GM21737 (cell line): Measurements from ENCODE around the gene ZEB1.

ENCODE experiments used
- ATAC-seq: cut with Tn5 transposase; IDR thresholded peaks from one replicate; pipeline ENCODE4 v1.9.1; 2021; ENCODE audit warnings: mild to moderate bottlenecking, moderate library complexity; ENCODE audit not compliant: unreplicated experiment

ZEB1 gene

DNA sequence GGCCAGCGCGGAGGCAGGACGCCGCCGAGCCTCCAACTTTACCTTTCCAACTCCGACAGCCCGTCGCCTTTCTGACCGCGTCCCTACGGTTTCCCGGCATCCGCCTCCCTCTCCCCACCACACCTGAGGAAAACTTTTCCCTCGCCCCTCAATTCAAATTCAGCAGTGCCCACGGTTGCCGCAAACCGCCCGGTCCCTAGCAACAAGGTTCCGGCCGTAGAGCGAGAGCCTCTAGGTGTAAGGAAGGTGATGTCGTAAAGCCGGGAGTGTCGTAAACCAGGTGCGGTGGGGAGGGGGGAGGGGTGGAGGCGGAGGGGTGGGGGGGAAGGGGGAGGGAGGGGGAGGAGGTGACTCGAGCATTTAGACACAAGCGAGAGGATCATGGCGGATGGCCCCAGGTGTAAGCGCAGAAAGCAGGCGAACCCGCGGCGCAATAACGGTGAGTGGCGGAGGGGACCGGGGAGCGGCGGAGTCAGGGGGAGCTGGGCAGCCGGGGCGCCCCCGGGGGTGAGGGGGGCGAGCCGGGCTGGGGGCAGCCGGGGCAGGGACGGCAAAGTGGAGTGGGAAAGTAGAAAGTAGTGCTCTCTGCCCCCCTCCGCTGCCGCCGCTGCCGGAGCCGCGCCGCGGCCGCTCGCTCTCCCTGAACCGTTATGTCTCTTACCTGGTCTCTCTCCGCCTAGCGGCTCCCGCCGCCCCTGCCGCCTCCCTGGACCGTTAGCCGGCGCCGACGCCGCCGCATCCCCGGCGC, at the start of gene ZEB1:
ZEB1 (plus strand) TSS at position 363 of the 748 bp plus-strand sequence; CDS start at position 382, 19 bp downstream.
- ATAC-seq = peak; percentile 36

DNA sequence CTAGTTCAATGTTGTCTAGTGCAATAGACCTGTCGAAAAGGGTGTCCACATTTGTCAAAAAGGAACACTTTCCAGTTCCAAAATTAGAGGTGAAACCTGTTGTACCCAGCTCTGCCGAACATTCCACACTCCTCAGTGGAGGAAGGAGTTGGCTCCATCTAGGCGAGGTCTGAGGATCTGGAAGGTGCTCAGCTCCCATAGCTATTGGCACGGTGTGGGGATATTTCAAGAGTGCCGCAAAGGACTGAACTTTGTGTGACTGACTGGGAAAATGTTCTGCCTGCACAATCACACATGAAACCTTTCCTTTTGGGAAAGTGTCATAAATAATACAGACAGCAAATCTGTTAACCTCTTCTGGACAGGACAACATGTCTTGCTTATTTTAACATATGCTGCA, 48.1 kb upstream of the ZEB1 start:
- no peak for ATAC-seq

DNA sequence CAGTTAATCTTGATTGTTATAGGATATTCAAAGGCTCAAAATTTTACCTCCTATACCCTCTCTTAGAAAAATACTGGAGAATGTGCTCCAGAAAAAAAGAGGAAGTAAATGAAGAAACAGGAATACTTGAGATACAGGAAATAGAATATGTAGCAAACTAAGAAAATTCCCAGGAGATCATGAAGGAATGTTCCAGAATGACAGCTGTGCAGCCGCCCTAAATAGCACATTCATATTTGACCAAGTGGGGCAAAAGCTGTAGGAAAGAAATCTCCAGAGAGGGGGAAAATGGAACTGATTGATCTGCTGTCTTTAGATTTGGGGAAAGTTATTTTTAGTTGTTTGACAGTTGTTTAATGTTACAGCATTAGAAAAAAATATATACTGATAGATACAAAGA, 46.2 kb upstream of the ZEB1 start:
- ATAC-seq = no peak

DNA sequence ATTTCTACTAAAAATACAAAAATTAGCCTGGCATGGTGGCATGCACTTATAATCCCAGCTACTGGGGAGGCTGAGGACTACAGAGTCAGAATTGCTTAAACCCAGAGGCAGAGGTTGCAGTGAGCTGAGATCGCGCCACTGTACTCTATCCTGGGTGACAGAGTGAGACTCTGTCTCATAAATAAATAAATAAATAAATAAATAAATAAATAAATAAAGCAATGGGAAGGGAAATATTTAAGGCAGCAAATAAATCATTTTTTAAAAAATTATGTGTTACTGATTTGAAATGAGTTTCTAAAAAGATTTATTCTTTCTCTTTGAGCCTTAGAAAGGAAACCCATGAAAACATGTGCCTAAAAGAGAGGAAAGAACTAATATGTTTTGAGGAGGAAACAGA, 45.2 kb upstream of the ZEB1 start:
- ATAC-seq = no peak

DNA sequence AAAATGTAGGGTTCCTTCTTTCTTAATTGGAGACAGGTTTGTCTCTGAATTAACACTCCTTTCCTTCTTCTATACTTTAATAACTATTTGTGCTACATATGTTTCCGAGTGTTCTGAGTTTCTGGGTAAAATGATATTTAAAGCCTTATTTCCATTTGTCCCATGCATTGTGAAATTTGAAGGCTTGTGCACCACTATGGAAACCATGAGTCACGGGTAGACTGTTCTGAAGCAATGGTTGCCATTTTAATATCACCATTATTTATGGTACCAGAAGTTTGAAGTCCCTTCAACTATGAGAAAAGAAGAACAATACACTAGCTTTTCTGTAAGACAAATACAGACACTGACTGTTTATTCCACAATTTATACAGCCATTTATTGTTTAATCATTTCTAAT, 44.7 kb upstream of the ZEB1 start:
- ATAC-seq = no peak

DNA sequence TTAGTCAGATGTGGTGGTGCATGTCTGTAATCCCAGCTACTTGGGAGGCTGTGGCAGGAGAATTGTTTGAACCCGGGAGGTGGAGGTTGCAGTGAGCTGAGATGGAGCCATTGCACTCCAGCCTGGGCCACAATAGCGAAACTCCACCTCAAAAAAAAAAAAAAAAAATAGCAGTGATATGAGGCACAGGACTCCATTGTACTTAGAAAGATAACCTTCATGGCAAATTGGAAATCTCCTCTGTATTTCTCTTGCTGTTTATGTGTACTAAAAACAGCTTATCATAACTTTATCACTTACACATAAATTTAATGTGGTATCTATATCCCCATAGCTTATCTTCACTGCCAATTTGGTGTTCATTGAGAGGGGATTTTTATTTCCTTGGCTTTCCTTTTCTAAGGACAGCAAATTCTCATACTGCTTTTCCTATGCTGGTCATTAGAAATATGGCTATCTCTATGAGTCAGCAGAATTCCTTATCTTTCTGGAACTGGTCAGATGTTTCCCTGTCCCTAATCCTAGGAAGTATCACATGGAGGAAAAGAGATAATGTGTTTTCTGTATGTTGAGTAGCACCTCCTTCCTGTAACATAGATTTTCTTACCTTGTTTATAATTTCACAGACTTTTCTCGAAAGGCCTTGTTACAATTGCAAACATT, 40.6 kb upstream of the ZEB1 start:
- no peak for ATAC-seq

DNA sequence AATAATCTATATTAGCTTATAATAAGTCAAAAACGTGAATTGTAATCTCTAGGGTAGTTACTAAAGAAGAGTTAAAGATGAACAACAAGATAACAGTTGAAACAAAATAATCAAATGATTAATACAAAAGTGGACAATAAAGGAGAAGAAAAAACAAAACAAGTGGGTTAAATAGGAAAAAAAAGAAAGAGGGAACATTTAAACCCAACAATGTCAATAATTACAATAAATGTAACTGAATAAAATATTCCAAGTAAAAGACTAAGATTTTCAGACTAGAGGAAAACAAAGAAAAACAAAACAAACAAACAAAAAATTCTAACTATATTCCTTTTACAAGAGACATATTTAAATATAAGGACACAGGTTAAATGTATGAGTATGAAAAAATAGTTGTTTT, 38.0 kb upstream of the ZEB1 start:
- ATAC-seq = no peak

DNA sequence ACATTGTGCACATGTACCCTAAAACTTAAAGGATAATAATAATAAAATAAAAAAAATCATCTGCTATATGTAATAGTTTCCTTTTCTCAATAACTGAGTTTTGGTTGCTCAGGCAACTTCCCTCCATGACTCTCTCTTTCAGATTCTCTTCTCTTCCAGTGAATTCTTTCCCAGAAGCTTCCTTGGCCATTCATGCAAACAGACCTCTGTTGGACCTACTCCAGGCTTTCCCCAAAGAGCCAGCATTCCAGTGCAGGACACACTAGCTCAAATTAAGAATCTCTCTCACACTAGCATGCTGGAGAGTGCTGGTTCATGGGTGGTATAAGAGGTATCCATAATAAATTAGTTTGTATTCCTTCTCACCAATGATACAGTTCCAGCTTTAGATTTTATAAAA, 31.0 kb upstream of the ZEB1 start:
- no peak for ATAC-seq

DNA sequence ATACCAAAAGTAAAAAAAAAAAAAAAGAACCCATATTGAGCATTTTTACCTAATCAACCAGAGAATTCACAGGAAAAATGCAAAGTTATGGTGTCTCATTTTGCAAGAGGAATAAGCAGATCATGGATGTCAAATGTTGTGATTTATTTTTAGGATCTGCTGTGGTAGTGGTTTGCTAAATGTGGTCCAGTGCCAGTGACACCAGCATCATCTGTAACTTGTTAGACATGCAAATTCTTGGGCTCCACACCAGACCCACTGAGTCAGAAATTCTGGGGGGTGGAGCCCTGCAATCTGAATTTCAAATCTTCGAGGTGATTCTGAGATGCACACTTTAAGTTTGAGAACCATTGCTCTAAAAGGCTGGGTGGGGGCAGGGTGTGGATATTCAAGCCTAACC, 30.1 kb upstream of the ZEB1 start:
- no peak for ATAC-seq

DNA sequence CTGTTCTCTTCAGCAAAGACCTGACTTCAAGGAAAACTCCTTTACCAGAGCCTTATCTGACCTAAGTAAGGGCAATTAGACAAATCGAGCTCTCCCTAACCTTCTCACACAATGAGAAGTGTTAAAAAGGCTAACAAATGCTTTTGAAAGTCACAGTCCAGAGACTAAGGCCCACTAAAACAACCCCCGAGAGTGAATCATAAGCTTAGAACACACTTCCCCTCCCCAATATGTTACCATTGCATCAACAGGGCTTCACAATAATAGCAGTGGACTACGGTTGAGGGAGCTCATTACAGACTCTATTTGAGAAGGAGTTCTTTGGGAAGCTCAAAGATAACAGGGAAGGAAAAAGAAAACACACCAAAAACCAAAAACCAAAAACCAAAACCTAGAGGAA, 28.6 kb upstream of the ZEB1 start:
- ATAC-seq = no peak

DNA sequence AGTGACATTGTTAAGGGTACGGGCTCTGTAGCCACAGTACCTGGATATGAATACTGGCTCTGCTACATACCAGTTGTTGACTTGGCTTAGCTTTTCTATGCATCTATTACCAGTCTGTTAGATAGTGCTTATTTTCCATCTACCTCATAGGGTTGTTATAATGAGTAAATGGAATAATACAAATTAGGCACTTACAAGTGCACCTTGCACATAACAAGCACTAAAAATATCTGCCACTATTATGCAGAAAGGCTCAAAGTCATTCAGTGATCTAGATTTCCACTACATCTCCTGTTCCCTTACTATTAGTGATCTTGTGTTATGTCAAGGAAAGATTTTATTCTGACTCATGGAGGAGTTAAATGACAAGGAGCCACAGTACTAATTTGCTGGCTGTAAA, 27.9 kb upstream of the ZEB1 start:
- no peak for ATAC-seq

DNA sequence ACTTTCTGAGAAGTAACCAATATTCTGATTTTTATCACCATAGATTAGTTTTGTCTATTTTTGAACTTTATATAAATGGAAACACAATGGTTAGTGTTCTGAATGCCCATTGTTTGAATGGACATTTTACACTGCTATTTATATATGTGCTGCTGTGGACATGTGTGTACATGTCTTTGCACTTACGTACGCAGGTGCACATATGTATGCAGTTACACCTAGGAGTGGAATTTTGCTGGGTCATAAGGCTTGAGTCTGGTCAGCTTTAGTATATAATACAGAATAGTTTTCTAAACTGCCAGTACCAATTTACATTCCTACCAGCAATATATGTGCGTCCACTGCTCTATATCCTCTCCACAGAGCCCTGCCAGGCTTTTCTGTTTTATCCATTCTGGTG, 24.5 kb upstream of the ZEB1 start:
- no peak for ATAC-seq

DNA sequence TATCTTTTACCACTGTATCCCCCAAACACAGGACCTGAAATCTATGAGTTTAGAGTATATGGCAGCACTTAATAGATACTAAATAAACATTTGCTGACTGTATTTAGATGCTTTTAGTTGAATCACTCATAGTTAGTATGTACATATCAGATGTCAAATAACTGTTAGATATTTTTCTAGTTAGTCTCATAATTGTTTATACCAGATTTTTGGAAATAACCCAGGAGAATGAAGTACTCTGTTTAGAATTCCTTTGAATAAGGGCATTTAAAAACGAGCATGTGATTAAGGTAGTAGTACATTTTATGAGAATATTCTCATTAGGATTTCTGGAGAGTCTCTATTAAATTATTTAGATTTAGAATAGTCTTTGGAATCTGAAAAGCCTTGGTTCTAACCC, 22.3 kb upstream of the ZEB1 start:
- ATAC-seq = no peak

DNA sequence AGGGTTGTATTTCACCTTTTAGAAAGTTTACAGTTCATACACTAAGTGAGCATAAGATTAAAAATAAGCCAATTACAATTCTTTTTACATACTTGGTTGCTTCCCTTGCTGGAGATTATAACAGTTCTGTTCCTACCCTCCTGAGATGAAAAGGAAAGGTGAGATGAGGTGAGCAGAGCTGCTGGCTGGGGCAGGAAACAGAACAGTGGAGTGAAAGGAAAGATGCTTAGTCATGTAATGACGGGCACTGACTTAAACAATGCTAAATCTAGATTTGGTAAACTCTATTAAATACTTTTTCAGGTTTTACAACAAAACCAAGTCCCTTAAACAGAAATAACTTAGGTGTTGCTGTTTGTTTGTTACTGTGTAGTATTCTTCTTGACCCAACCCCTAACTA, 19.9 kb upstream of the ZEB1 start:
- ATAC-seq = no peak

DNA sequence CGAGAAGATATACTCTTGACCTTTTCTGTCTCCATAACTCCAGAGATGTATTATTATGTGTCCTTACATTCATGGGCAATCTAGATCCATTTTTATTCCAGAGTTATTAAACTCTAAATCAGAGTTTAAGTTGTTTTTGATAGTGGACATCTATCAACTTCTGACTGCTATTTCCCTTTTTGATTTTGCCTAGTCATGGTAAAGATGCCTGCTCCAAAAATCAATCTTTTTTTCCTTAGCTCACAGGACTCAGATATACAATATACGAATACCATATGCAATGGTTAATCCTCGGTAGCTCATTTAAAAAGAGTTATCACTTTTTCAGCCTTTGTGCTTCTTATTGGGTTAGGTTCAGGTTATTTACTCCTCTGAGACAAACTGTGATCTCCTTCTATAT, 15.8 kb upstream of the ZEB1 start:
- no peak for ATAC-seq

DNA sequence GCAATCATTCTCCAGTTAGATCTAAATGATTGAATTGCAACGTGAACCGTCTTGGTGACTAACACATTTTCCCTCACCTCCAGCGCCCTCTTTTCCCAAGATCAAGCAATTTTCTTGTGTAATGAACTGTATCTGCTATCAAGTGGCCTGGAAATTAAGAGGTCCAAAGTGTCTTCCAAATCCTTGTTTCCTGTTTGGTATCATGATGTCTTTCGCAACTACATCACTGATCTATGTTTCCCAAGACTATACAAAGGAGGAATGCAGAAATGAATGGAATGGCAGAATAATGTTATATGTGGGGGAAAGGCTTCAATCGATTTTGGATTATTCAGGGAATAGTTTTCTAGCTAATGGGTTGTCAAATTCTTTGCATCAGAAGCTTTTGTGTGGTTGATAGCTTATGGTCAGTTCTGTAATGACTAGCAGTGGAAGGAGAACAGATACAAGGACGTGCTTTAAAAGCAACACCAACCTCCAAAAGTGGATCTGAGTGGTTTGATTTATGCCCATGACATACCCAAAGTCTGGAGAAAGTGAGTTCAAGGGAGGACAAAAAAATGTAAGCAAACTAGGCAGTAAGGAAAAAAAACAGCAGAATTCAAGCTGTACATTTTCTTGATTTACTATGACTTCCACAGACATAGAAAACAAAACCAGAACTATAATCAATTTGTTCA, 14.6 kb upstream of the ZEB1 start:
- no peak for ATAC-seq

DNA sequence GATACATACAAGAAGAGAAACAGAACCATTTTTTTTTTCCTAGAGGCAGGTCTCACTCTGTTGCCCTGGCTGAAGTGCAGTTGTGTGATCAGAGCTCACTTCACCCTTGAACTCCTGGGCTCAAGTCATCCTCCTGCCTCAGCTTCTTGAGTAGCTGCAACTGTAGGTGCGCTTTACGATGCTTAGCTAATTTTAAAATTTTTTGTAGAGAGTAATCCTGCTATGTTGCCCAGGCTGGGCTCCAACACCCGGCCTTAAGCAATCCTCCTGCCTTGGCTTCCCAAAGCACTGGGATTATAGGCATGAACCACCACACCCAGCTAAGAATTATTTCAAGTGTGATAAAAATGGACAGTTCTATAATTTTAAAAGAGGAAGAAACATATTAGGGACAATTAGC, 5.6 kb upstream of the ZEB1 start:
- ATAC-seq = no peak

DNA sequence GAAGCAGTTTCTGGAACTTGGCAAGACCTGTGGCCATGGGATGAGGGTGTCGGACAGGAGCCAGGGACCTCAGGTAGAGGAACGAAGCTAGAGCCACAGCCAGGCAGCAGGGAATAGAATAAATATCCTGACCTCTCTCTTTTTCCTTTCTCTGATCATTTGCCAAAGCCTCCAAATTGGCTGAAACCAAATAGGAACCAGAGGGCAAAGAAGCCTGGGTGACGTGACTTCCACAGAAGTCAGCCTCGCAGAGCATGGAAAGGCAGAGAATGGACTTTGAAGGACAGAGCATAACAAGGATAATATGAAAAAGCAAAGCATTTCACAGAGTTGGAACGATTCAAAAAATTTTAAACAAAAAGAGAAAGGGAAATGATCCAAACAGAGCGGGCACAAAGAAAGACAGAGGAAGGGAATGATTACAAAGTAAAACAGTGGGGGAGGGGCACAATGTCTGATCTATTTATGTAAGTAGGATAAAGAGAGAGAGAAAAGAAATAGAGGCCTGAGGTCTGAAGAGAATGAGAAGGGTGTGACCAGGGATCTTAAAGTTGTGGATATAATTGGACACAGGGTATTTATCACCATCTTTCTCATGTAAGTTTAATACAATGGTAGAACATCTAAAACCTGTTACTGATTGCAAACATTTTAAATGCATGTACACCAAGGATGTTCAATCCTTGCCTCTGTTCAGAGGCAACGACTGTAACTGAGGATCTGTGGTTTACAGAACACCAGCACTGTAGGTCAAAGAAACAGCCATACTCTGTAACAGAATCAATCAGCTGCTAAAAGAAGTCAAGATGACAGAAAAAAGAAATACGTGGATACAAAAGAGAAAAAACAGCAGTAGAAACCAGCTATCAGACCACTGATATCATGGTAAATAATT, 4.5 kb upstream of the ZEB1 start:
- no peak for ATAC-seq

DNA sequence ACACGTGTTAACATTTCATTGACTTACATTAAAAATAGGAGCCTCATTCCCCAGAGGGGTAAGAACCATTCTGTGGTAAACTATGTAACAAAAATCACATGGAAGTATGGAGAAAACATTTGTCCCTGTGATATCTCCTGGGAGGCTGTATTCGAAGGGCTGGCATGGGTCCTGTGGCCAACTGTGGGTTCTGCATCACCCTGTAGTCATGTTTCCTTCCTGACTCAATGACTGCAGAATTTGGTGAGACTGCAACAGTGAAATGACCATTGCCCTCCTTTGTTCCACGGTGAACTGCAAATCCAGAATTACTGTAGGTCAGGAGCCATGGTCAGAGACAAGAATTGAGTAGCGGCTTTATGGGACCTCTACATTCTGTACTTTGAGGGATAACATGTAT, 3.6 kb upstream of the ZEB1 start:
- ATAC-seq = no peak

DNA sequence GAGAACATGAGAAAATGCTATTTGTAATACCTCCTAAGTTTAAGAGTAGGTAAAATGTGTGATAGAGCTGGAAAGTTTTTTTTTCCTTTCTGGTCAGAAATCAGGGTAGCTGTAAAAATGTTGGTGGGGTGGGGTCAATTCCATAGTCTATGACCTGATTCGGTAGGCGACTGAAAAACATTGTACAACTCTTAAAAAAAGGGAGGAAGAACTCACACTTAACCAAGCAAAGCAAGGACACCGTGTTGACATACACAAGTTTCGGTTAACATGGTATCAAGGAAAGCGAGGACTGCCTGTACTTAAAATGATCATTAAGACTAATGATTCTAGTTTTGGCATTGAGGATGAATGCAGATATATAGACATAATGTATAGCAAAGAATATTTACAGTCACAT, 1.8 kb upstream of the ZEB1 start:
- ATAC-seq = no peak

DNA sequence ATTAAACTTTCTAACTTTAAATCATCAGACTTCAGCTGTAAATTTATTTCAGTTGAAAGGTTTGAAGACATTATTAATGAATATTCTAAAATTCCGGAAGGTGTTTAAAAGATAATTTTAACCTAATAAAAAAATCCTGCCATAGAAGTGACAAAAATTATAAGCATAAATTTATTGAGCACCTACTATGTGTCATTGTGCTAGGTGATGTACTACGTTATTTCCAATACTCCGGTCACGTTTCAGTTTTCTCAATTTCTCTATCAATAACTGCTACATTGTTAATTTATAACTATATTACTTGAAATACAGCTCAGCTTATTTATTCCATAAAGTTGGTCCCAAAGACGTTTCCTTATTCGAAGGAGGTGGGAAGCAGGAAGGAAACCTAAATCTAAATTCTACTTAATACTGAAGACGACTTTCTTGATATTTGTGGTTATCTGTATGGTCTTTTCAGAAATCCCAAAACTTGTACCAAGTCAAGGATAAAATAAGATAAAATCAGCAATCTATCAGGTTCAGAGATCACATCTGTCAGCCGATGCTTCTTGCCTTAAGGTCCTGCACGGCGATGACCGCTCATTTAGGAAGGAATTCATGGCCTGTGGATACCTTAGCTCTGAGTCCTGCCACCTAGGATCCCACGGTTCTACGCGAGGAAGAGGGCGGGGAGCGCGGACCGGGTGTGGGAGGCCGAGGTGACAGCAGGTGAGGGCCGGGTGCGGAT, 1.2 kb upstream of the ZEB1 start:
- no peak for ATAC-seq
